GM23338 (cell line): ENCODE measurements around the gene LPP. TPM values are rescaled to one million over a fixed set of nuclear protein-coding genes. Genes with fewer than 3 reads are reported as not detected.

Experiments
- ATAC-seq: fragments of 200-7000 bp; cut with Tn5 transposase; 3 replicates; pipeline ENCODE4 v1.9.1; 2020
- DNase-seq: peaks from one replicate; pipeline ENCODE4 v3.0.0-alpha.2; 2015; ENCODE audit warnings: low spot score
- H2AFZ ChIP-seq: fragments of 200-600 bp; sonication (generic); 2 replicates; pipeline ENCODE4 v1.8.0; 2016; ENCODE audit warnings: antibody characterized with exemption, mild to moderate bottlenecking, moderate library complexity
- H3F3A ChIP-seq: fragments of 200-600 bp; sonication (generic); replicated peaks from 2 replicates; pipeline ENCODE4 v1.8.0; 2017; ENCODE audit warnings: antibody characterized with exemption, mixed run types, low read depth
- H3K27ac ChIP-seq: fragments of 200-600 bp; sonication (generic); 2 replicates; pipeline ENCODE4 v1.6.1; 2016; ENCODE audit warnings: low read depth
- H3K27me3 ChIP-seq: fragments of 200-600 bp; sonication (generic); 2 replicates; pipeline ENCODE4 v1.8.0; 2016; ENCODE audit warnings: mild to moderate bottlenecking, mixed run types, moderate library complexity; ENCODE audit not compliant: insufficient read depth
- H3K36me3 ChIP-seq: fragments of 200-600 bp; sonication (generic); 2 replicates; pipeline ENCODE4 v1.8.0; 2016; ENCODE audit warnings: mild to moderate bottlenecking; ENCODE audit not compliant: insufficient read depth
- H3K4me1 ChIP-seq: fragments of 200-600 bp; sonication (generic); 2 replicates; pipeline ENCODE4 v1.8.0; 2016; ENCODE audit warnings: mild to moderate bottlenecking, moderate library complexity; ENCODE audit not compliant: insufficient read depth
- H3K4me2 ChIP-seq: fragments of 200-600 bp; sonication (generic); 2 replicates; pipeline ENCODE4 v1.7.1; 2017; ENCODE audit warnings: mixed run types
- H3K4me3 ChIP-seq: fragments of 200-600 bp; sonication (generic); 2 replicates; pipeline ENCODE4 v1.6.1; 2016; ENCODE audit warnings: mixed run types
- H3K79me2 ChIP-seq: fragments of 200-600 bp; sonication (generic); replicated peaks from 2 replicates; pipeline ENCODE4 v1.8.0; 2017; ENCODE audit warnings: mild to moderate bottlenecking; ENCODE audit not compliant: insufficient read depth
- H3K9me2 ChIP-seq: fragments of 200-600 bp; sonication (generic); 2 replicates; pipeline ENCODE4 v1.8.0; 2017; ENCODE audit not compliant: insufficient read depth
- H4K20me1 ChIP-seq: fragments of 200-600 bp; sonication (generic); replicated peaks from 2 replicates; pipeline ENCODE4 v1.8.0; 2017; ENCODE audit warnings: mild to moderate bottlenecking; ENCODE audit not compliant: insufficient read depth
- H3K27ac Mint-ChIP-seq: 2 replicates; pipeline ENCODE4 v1.8.0; 2020; ENCODE audit warnings: inconsistent platforms, mild to moderate bottlenecking, moderate library complexity, mixed read lengths
- H3K27me3 Mint-ChIP-seq: 3 replicates; pipeline ENCODE4 v1.8.0; 2022; ENCODE audit warnings: low read depth, mild to moderate bottlenecking, moderate library complexity, mixed read lengths, inconsistent platforms; ENCODE audit not compliant: insufficient read depth, poor library complexity
- H3K36me3 Mint-ChIP-seq: 3 replicates; pipeline ENCODE4 v1.8.0; 2021; ENCODE audit warnings: low read depth, mild to moderate bottlenecking, inconsistent platforms, moderate library complexity, mixed read lengths
- H3K4me1 Mint-ChIP-seq: 3 replicates; pipeline ENCODE4 v1.8.0; 2020; ENCODE audit warnings: mild to moderate bottlenecking, inconsistent platforms, mixed read lengths
- H3K4me3 Mint-ChIP-seq: 3 replicates; pipeline ENCODE4 v1.8.0; 2021; ENCODE audit warnings: moderate library complexity, mild to moderate bottlenecking, inconsistent platforms, mixed read lengths
- H3K9me3 Mint-ChIP-seq: 3 replicates; pipeline ENCODE4 v1.8.0; 2020; ENCODE audit warnings: moderate library complexity, mild to moderate bottlenecking, inconsistent platforms, mixed read lengths
- CREB1 ChIP-seq: fragments of 250-450 bp; sonication (Bioruptor Pico); IDR thresholded peaks from 2 replicates; pipeline ENCODE4 v1.5.0; 2020; ENCODE audit warnings: low read depth, mild to moderate bottlenecking, moderate library complexity
- CTCF ChIP-seq, 2 experiments: fragments of 200-600 bp in 1 of 2; sonication (generic) in 1 of 2; conservative IDR thresholded peaks; 2 replicates each; pipeline versions ENCODE4 v1.5.1 to v1.6.1; 2016 to 2017; ENCODE audit warnings: antibody characterized with exemption in 2 of 2, low read depth in 2 of 2, mild to moderate bottlenecking in 2 of 2, moderate library complexity in 1 of 2
- EZH2 ChIP-seq: fragments of 200-600 bp; sonication (generic); IDR thresholded peaks from one replicate; pipeline ENCODE4 v1.8.0; 2017; ENCODE audit warnings: antibody characterized with exemption, mild to moderate bottlenecking, low read depth; ENCODE audit not compliant: unreplicated experiment
- EZH2phosphoT487 ChIP-seq: fragments of 200-600 bp; sonication (generic); IDR thresholded peaks from one replicate; pipeline ENCODE4 v1.8.1; 2018; ENCODE audit warnings: antibody characterized with exemption; ENCODE audit not compliant: unreplicated experiment
- JUNB ChIP-seq: IDR thresholded peaks from one replicate; pipeline ENCODE4 v1.6.1; 2016; ENCODE audit warnings: antibody characterized with exemption; ENCODE audit not compliant: unreplicated experiment
- NANOG ChIP-seq: IDR thresholded peaks from 2 replicates; pipeline ENCODE4 v1.6.1; 2016; ENCODE audit warnings: antibody characterized with exemption, borderline replicate concordance
- POLR2AphosphoS5 ChIP-seq: IDR thresholded peaks from 2 replicates; pipeline ENCODE4 v1.6.1; 2016; ENCODE audit warnings: antibody characterized with exemption, low read depth
- STAT1 ChIP-seq: IDR thresholded peaks from one replicate; pipeline ENCODE4 v1.6.1; 2016; ENCODE audit warnings: antibody characterized with exemption; ENCODE audit not compliant: unreplicated experiment
- ZNF114 ChIP-seq: fragments of 250-450 bp; sonication (Bioruptor Pico); IDR thresholded peaks from 2 replicates; pipeline ENCODE4 v1.5.0; 2020; ENCODE audit warnings: mild to moderate bottlenecking, moderate library complexity
- ZNF331 ChIP-seq: fragments of 250-450 bp; sonication (Bioruptor Pico); IDR thresholded peaks from 2 replicates; pipeline ENCODE4 v1.5.0; 2020; ENCODE audit warnings: low read depth, mild to moderate bottlenecking, moderate library complexity
- polyA plus RNA-seq: library from polyadenylated mRNA; unstranded; fragments of >200 nt; fragmentation: Nextera tagmentation; extraction: Ambion mirVana; gene quantifications from 2 replicates; pipeline ENCODE4 v1.2.1, GENCODE V29; 2016
- total RNA-seq: library from RNA; depleted of rRNA; stranded (reverse); fragments of >200 nt; shearing (Covaris generic); gene quantifications from 2 replicates; pipeline ENCODE4 v1.2.3, GENCODE V29; 2014
- TF ChIP-seq, protein P1 (sequence below): IDR thresholded peaks from 2 replicates; pipeline ENCODE4 v1.6.1; 2016; ENCODE audit warnings: antibody characterized with exemption
- TF ChIP-seq, protein P2 (sequence below): IDR thresholded peaks from one replicate; pipeline ENCODE4 v1.6.1; 2018; ENCODE audit warnings: antibody characterized with exemption; ENCODE audit not compliant: unreplicated experiment

The LPP gene
- total and polyA plus RNA-seq, 2 experiments from 2014 or later, result 23.0 to 35.2 TPM

- TF ChIP-seq CTCF (conservative IDR thresholded peaks at IDR 0.05; ENCODE audit: low read depth in 2 of 2) (no peak), ZNF114 (no peak), CREB1 (CRISPR knock-in tag) (no peak), POLR2AphosphoS5 (no peak), EZH2 (no peak), NANOG (no peak), JUNB (no peak), ZNF331 (CRISPR knock-in tag) (no peak), EZH2phosphoT487 (no peak), STAT1 (no peak)
- TF ChIP-seq, protein P1, sequence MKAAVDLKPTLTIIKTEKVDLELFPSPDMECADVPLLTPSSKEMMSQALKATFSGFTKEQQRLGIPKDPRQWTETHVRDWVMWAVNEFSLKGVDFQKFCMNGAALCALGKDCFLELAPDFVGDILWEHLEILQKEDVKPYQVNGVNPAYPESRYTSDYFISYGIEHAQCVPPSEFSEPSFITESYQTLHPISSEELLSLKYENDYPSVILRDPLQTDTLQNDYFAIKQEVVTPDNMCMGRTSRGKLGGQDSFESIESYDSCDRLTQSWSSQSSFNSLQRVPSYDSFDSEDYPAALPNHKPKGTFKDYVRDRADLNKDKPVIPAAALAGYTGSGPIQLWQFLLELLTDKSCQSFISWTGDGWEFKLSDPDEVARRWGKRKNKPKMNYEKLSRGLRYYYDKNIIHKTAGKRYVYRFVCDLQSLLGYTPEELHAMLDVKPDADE, result no peak
These were observed 785.0 kb downstream of the LPP start (continued) for GRCh38 chr3:188938999-188939398.

GRCh38 chr3:188939814-188940572, 786.0 kb downstream of the LPP start:
- H3K27me3 ChIP-seq, result no peaks in the 10 kb centered on the region
- DNase-seq (no peak), ATAC-seq (no peak)
- H3K36me3 ChIP-seq, result no peaks in the 10 kb centered on the region
- H3K27ac ChIP-seq, result no peak overlapping the region
- H3K9me2 ChIP-seq, result peaks cover 8% of the 10 kb centered on the region
- H3K79me2 ChIP-seq, result no peaks in the 10 kb centered on the region
- H3K4me1 Mint-ChIP-seq, result peaks cover 17% of the 10 kb centered on the region
- H3K27ac Mint-ChIP-seq, result no peak overlapping the region
- H3K9me3 Mint-ChIP-seq, result peaks cover 3% of the 10 kb centered on the region; the same call in 2 of the 3 replicates
- no peaks in the 10 kb centered on the region for H3F3A ChIP-seq
- no peaks in the 10 kb centered on the region for H3K27me3 Mint-ChIP-seq
- no peak overlapping the region for H3K4me3 Mint-ChIP-seq
- H3K4me1 ChIP-seq, result peaks cover 13% of the 10 kb centered on the region; the same call in 1 of the 2 replicates
- H3K36me3 Mint-ChIP-seq, result peaks cover 5% of the 10 kb centered on the region; the same call in 1 of the 3 replicates
- H2AFZ ChIP-seq, result no peak overlapping the region
- H3K4me2 ChIP-seq, result no peak overlapping the region
- no peaks in the 10 kb centered on the region for H4K20me1 ChIP-seq
- H3K4me3 ChIP-seq, result no peak overlapping the region
- TF ChIP-seq STAT1 (no peak), CTCF (conservative IDR thresholded peaks at IDR 0.05; ENCODE audit: low read depth in 2 of 2) (no peak), JUNB (no peak), EZH2phosphoT487 (no peak), ZNF114 (no peak)
- TF ChIP-seq, protein P1, result no peak
- TF ChIP-seq, protein P2, sequence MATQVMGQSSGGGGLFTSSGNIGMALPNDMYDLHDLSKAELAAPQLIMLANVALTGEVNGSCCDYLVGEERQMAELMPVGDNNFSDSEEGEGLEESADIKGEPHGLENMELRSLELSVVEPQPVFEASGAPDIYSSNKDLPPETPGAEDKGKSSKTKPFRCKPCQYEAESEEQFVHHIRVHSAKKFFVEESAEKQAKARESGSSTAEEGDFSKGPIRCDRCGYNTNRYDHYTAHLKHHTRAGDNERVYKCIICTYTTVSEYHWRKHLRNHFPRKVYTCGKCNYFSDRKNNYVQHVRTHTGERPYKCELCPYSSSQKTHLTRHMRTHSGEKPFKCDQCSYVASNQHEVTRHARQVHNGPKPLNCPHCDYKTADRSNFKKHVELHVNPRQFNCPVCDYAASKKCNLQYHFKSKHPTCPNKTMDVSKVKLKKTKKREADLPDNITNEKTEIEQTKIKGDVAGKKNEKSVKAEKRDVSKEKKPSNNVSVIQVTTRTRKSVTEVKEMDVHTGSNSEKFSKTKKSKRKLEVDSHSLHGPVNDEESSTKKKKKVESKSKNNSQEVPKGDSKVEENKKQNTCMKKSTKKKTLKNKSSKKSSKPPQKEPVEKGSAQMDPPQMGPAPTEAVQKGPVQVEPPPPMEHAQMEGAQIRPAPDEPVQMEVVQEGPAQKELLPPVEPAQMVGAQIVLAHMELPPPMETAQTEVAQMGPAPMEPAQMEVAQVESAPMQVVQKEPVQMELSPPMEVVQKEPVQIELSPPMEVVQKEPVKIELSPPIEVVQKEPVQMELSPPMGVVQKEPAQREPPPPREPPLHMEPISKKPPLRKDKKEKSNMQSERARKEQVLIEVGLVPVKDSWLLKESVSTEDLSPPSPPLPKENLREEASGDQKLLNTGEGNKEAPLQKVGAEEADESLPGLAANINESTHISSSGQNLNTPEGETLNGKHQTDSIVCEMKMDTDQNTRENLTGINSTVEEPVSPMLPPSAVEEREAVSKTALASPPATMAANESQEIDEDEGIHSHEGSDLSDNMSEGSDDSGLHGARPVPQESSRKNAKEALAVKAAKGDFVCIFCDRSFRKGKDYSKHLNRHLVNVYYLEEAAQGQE, result no peak
